Testis (tissue), 2 donors: ENCODE measurements around the gene NDUFA13.

Source experiments
- CTCF ChIP-seq, 3 experiments: fragments of 450-650 bp in 2 of 3; fragments of 200-600 bp in 1 of 3; sonication (generic) in 1 of 3; IDR thresholded peaks; one replicate each; pipeline ENCODE4 v1.5.1; 2016 to 2019; ENCODE audit warnings: antibody characterized with exemption in 3 of 3, mild to moderate bottlenecking in 2 of 3, moderate library complexity in 1 of 3
- POLR2A ChIP-seq: fragments of 450-650 bp; IDR thresholded peaks from one replicate; pipeline ENCODE4 v1.6.1; 2017; ENCODE audit warnings: antibody characterized with exemption, mild to moderate bottlenecking, moderate library complexity

DNA sequence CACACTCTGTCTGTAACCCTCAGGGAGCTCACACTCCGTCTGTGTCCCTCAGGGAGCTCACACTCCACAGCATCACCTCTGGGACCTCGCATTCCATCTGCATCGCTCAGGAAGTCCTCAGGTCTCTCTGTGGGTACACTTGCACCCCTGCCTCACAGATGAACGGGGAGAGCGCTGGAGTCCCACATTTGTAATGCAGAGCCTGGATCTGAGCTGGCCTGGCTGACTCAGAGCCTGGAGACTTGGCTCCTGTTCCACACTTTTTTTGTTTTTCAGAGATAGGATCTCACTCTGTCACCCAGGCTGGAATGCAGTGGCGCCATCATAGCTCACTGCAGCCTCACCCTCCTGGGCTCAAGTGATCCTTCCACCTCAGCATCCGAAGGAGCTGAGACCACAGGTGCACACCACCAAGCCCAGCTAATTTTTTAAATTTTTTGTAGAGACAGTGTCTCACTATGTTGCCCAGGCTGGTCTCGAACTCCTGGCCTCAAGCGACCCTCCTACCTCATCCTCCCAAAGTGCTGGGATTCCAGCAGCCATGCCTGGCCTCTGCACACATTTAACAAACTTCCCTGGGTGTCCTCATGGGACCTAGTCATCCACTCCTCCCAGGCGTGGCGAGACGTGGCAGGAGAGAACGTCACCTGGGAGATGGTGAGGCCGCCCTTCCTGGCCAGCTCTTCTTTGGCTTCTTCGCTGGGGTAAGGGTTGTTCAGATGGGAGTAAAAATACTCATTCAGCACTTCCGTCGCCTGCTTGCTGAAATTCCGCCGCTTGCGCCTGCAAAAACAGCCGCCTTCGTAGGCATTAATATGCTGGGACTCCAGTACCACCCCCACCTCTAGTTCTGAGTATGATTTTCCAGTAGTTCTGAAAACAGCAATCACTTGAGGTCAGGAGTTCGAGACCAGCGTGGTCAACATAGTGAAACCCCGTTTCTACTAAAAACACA, 53.1 kb downstream of the NDUFA13 start:
- TF ChIP-seq CTCF (IDR thresholded peaks at IDR 0.05) (no peak), POLR2A (no peak)
